ENCODE results near the gene FBF1.

Gene FBF1

DNA sequence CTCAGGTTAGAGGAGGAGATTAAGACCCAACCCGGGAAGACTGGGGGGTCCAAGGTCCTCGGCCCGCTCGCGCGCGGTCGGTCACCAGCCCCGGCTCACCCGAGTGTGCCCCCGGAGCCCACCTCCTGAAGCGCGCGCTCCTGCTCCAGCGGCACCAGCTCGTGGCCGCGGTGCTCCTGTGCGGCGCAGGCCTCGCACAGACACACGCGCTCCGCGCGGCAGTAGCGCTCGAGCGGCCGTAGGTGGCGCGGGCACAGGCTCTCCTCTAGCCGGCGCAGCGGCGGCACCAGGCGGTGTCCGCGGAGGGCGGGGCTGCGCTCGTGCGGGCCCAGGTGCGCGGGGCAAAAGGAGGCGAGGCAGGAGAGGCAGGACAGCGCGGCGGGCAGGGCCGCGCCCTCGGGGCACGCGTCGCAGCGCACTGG, 63.1 kb downstream of the FBF1 start:
- no peak for DNase-seq (ENCODE audit: low read depth, low spot score)
- ChIA-PET CTCF (interaction anchor here (0.6 to 3.5 kb wide), 16 partner anchors 8 to 131 kb away, joined by 3 to 32 read pairs (median 6); partner anchors contain the start of genes GALK1, TRIM65 and WBP2), POLR2A (interaction anchor here (0.7 to 1.6 kb wide), 7 partner anchors 13 to 113 kb away, joined by 3 to 9 read pairs (median 4); partner anchors contain the start of genes GALK1, MRPL38, TRIM65 and WBP2)
- TF ChIP-seq, protein P1, sequence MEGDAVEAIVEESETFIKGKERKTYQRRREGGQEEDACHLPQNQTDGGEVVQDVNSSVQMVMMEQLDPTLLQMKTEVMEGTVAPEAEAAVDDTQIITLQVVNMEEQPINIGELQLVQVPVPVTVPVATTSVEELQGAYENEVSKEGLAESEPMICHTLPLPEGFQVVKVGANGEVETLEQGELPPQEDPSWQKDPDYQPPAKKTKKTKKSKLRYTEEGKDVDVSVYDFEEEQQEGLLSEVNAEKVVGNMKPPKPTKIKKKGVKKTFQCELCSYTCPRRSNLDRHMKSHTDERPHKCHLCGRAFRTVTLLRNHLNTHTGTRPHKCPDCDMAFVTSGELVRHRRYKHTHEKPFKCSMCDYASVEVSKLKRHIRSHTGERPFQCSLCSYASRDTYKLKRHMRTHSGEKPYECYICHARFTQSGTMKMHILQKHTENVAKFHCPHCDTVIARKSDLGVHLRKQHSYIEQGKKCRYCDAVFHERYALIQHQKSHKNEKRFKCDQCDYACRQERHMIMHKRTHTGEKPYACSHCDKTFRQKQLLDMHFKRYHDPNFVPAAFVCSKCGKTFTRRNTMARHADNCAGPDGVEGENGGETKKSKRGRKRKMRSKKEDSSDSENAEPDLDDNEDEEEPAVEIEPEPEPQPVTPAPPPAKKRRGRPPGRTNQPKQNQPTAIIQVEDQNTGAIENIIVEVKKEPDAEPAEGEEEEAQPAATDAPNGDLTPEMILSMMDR (IDR thresholded peaks at IDR 0.05; ENCODE audit: insufficient read depth, low read length, missing control alignments), result peak; percentile 77
- peak overlapping the region; percentile 57 for H3K4me3 ChIP-seq (ENCODE audit: low read depth, low read length)

- ChIA-PET POLR2A (interaction anchor here (0.7 to 1.6 kb wide), 5 partner anchors 12 to 112 kb away, joined by 3 to 9 read pairs (median 4); partner anchors contain the start of genes GALK1, MRPL38 and WBP2), CTCF (interaction anchor here (0.6 to 3.5 kb wide), 17 partner anchors 8 to 130 kb away, joined by 3 to 32 read pairs (median 7); partner anchors contain the start of genes GALK1, TRIM65 and WBP2)
- TF ChIP-seq, protein P1 (IDR thresholded peaks at IDR 0.05; ENCODE audit: insufficient read depth, low read length, missing control alignments), result peak; percentile 8
- peak overlapping the region; percentile 57 for H3K4me3 ChIP-seq (ENCODE audit: low read depth, low read length)
- peak; percentile 73 for DNase-seq (ENCODE audit: low read depth, low spot score)
Observed at GRCh38 chr17:75876938-75877751, 63.7 kb downstream of the FBF1 start.

- ChIA-PET CTCF (interaction anchor here (0.6 to 4.6 kb wide), 12 partner anchors 10 to 243 kb away, joined by 3 to 24 read pairs (median 8); partner anchors contain the start of genes MRPL38, SMIM5, TRIM65 and WBP2), POLR2A (interaction anchor here (1.1 kb wide), 1 partner anchor 111 kb away, joined by 3 read pairs; the partner anchor contains the start of gene GALK1)
- no peak for DNase-seq (ENCODE audit: low read depth, low spot score)
- H3K4me3 ChIP-seq (ENCODE audit: low read depth, low read length), result no peak overlapping the region; the same call in 1 of the 2 replicates
- TF ChIP-seq, protein P1 (IDR thresholded peaks at IDR 0.05; ENCODE audit: insufficient read depth, low read length, missing control alignments), result peak; percentile 9
Observed at GRCh38 chr17:75876190-75876937, 64.5 kb downstream of the FBF1 start.

GRCh38 chr17:75875940-75876189, 65.0 kb downstream of the FBF1 start:
- no peak overlapping the region for H3K4me3 ChIP-seq (ENCODE audit: low read depth, low read length)
- ChIA-PET POLR2A (no interaction called here), CTCF (interaction anchor here (1.1 to 4.6 kb wide), 9 partner anchors 9 to 242 kb away, joined by 3 to 24 read pairs (median 7); partner anchors contain the start of genes MRPL38, SMIM5, TRIM65 and WBP2)
- TF ChIP-seq, protein P1 (IDR thresholded peaks at IDR 0.05; ENCODE audit: insufficient read depth, low read length, missing control alignments), result no peak
- no peak for DNase-seq (ENCODE audit: low read depth, low spot score)

- DNase-seq (ENCODE audit: low read depth, low spot score), result no peak
- ChIA-PET CTCF (interaction anchor here (1.1 to 4.6 kb wide), 9 partner anchors 9 to 242 kb away, joined by 3 to 24 read pairs (median 7); partner anchors contain the start of genes MRPL38, SMIM5, TRIM65 and WBP2), POLR2A (interaction anchor here (0.6 kb wide), 1 partner anchor 328 kb away, joined by 4 read pairs; no protein-coding TSS in a partner anchor)
- no peak overlapping the region for H3K4me3 ChIP-seq (ENCODE audit: low read depth, low read length)
- TF ChIP-seq, protein P1 (IDR thresholded peaks at IDR 0.05; ENCODE audit: insufficient read depth, low read length, missing control alignments), result no peak
Observed at GRCh38 chr17:75875182-75875939, 65.5 kb downstream of the FBF1 start.
